H9 (cell line): ENCODE results near the gene WIPF1. TPM values are rescaled to one million over a fixed set of nuclear protein-coding genes. Genes with fewer than 3 reads are reported as not detected.

ENCODE experiments used
- DNase-seq: peaks from one replicate; pipeline ENCODE4 v3.0.0-alpha.2; 2017
- H2AFZ ChIP-seq: one replicate; pipeline ENCODE4 v1.6.1; 2013; ENCODE audit warnings: mild to moderate bottlenecking, low read length, control low read depth, moderate library complexity
- H2AK5ac ChIP-seq: 2 replicates; pipeline ENCODE4 v1.6.1; 2013; ENCODE audit warnings: low read length, control low read depth, mixed read lengths; ENCODE audit not compliant: insufficient read length
- H2BK120ac ChIP-seq: one replicate; pipeline ENCODE4 v1.6.1; 2013; ENCODE audit warnings: low read depth, mild to moderate bottlenecking, low read length, control low read depth, inconsistent platforms; ENCODE audit not compliant: poor library complexity, severe bottlenecking
- H2BK12ac ChIP-seq: 2 replicates; pipeline ENCODE4 v1.6.1; 2013; ENCODE audit warnings: low read length, control low read depth, mixed read lengths, low read depth; ENCODE audit not compliant: insufficient read length
- H2BK15ac ChIP-seq: 2 replicates; pipeline ENCODE4 v1.6.1; 2013; ENCODE audit warnings: low read depth, low read length, control low read depth
- H2BK20ac ChIP-seq: one replicate; pipeline ENCODE4 v1.6.1; 2013; ENCODE audit warnings: low read depth, mild to moderate bottlenecking, low read length, control low read depth, inconsistent platforms; ENCODE audit not compliant: poor library complexity, severe bottlenecking
- H2BK5ac ChIP-seq: 2 replicates; pipeline ENCODE4 v1.6.1; 2013; ENCODE audit warnings: low read length, control low read depth, mixed read lengths; ENCODE audit not compliant: insufficient read length
- H3K14ac ChIP-seq: 2 replicates; pipeline ENCODE4 v1.6.1; 2013; ENCODE audit warnings: low read length, control low read depth; ENCODE audit not compliant: insufficient read depth
- H3K18ac ChIP-seq: 2 replicates; pipeline ENCODE4 v1.6.1; 2013; ENCODE audit warnings: low read depth, mild to moderate bottlenecking, mixed read lengths, low read length, control low read depth; ENCODE audit not compliant: insufficient read length
- H3K23ac ChIP-seq: 2 replicates; pipeline ENCODE4 v1.6.1; 2013; ENCODE audit warnings: low read length, control low read depth, mixed read lengths, low read depth; ENCODE audit not compliant: insufficient read length
- H3K23me2 ChIP-seq: 2 replicates; pipeline ENCODE4 v1.6.1; 2013; ENCODE audit warnings: low read depth, mild to moderate bottlenecking, mixed read lengths, low read length, control low read depth; ENCODE audit not compliant: insufficient read length, poor library complexity, severe bottlenecking
- H3K27ac ChIP-seq: 2 replicates; pipeline ENCODE4 v1.5.1; 2013; ENCODE audit warnings: low read length, control low read depth, mixed read lengths, low read depth; ENCODE audit not compliant: insufficient read length
- H3K27me3 ChIP-seq: 2 replicates; pipeline ENCODE4 v1.6.1; 2013; ENCODE audit warnings: low read length, control low read depth, inconsistent platforms; ENCODE audit not compliant: insufficient read depth
- H3K4ac ChIP-seq: 2 replicates; pipeline ENCODE4 v1.6.1; 2013; ENCODE audit warnings: low read depth, mild to moderate bottlenecking, control low read depth, inconsistent platforms, low read length, moderate library complexity
- H3K4me1 ChIP-seq: 2 replicates; pipeline ENCODE4 v1.6.1; 2013; ENCODE audit warnings: low read length, control low read depth, inconsistent platforms; ENCODE audit not compliant: insufficient read depth
- H3K4me2 ChIP-seq: 2 replicates; pipeline ENCODE4 v1.6.1; 2013; ENCODE audit warnings: low read length, control low read depth, mixed read lengths; ENCODE audit not compliant: insufficient read length, insufficient read depth
- H3K56ac ChIP-seq: 2 replicates; pipeline ENCODE4 v1.6.1; 2013; ENCODE audit warnings: low read depth, mild to moderate bottlenecking, mixed read lengths, low read length, control low read depth; ENCODE audit not compliant: insufficient read length
- H3K79me1 ChIP-seq: 2 replicates; pipeline ENCODE4 v1.6.1; 2013; ENCODE audit warnings: low read depth, mild to moderate bottlenecking, moderate library complexity, low read length, control low read depth, inconsistent platforms; ENCODE audit not compliant: insufficient read depth, poor library complexity, severe bottlenecking
- H3K79me2 ChIP-seq: 2 replicates; pipeline ENCODE4 v1.6.1; 2013; ENCODE audit warnings: low read length, control low read depth, inconsistent platforms; ENCODE audit not compliant: insufficient read depth
- H3K9ac ChIP-seq: 2 replicates; pipeline ENCODE4 v1.6.1; 2013; ENCODE audit warnings: low read length, control low read depth, mixed read lengths; ENCODE audit not compliant: insufficient read length; ENCODE audit errors: extremely low read depth
- H3K9me3 ChIP-seq: one replicate; pipeline ENCODE4 v1.6.1; 2013; ENCODE audit warnings: low read depth, low read length, inconsistent platforms; ENCODE audit not compliant: control insufficient read depth
- H3T11ph ChIP-seq: one replicate; pipeline ENCODE4 v1.6.1; 2013; ENCODE audit warnings: mild to moderate bottlenecking, low read length, control low read depth, inconsistent platforms
- H4K20me1 ChIP-seq: one replicate; pipeline ENCODE4 v1.6.1; 2013; ENCODE audit not compliant: control insufficient read depth, insufficient read length, insufficient read depth
- H4K5ac ChIP-seq: 2 replicates; pipeline ENCODE4 v1.6.1; 2013; ENCODE audit warnings: low read depth, mild to moderate bottlenecking, mixed read lengths, low read length, control low read depth; ENCODE audit not compliant: insufficient read length
- H4K8ac ChIP-seq: replicated peaks from 2 replicates; pipeline ENCODE4 v1.6.1; 2013; ENCODE audit warnings: low read length, control low read depth, mixed read lengths, low read depth; ENCODE audit not compliant: insufficient read length
- H4K91ac ChIP-seq: 2 replicates; pipeline ENCODE4 v1.6.1; 2013; ENCODE audit warnings: low read depth, mild to moderate bottlenecking, moderate library complexity, mixed read lengths, low read length, control low read depth; ENCODE audit not compliant: insufficient read length
- H3K27ac Mint-ChIP-seq, 3 experiments: 2 replicates in 2 of 3; 3 replicates in 1 of 3; pipeline ENCODE4 v1.8.0; 2020 to 2021; ENCODE audit warnings: mixed read lengths in 3 of 3, mild to moderate bottlenecking in 1 of 3, moderate library complexity in 1 of 3
- H3K27me3 Mint-ChIP-seq: 2 replicates; pipeline ENCODE4 v1.8.0; 2021; ENCODE audit warnings: low read depth, mild to moderate bottlenecking, moderate library complexity, mixed read lengths
- H3K36me3 Mint-ChIP-seq, 3 experiments: 2 replicates in 2 of 3; 3 replicates in 1 of 3; pipeline ENCODE4 v1.8.0; 2020 to 2021; ENCODE audit warnings: low read depth in 3 of 3, mixed read lengths in 3 of 3; ENCODE audit not compliant: insufficient read depth in 1 of 3
- H3K4me1 Mint-ChIP-seq, 2 experiments: 2 replicates each; pipeline ENCODE4 v1.8.0; 2020; ENCODE audit warnings: mixed read lengths in 2 of 2
- H3K4me3 Mint-ChIP-seq, 2 experiments: 2 replicates in 1 of 2; 3 replicates in 1 of 2; pipeline ENCODE4 v1.8.0; 2020 to 2021; ENCODE audit warnings: mild to moderate bottlenecking in 2 of 2, mixed read lengths in 2 of 2, moderate library complexity in 1 of 2
- H3K9me3 Mint-ChIP-seq, 2 experiments: 2 replicates in 1 of 2; 3 replicates in 1 of 2; pipeline ENCODE4 v1.8.0; 2020; ENCODE audit warnings: mild to moderate bottlenecking in 2 of 2, mixed read lengths in 2 of 2, moderate library complexity in 1 of 2
- CTCF ChIP-seq: fragments of 200-600 bp; sonication (generic); conservative IDR thresholded peaks from 3 replicates; pipeline ENCODE4 v1.8.0; 2021; ENCODE audit warnings: antibody characterized with exemption, mild to moderate bottlenecking
- WGBS: extraction: QIAGEN DNeasy Blood & Tissue Kit; methylation state at CpG from one replicate; pipeline ENCODE4 v1.1.7; 2013; ENCODE audit warnings: missing lambda C conversion rate, low lambda C conversion rate, mixed read lengths; ENCODE audit not compliant: insufficient read length; ENCODE audit errors: extremely low coverage; 5-methylcytosine and 5-hydroxymethylcytosine counted together
- total RNA-seq: library from RNA; stranded (reverse); gene quantifications from 2 replicates; pipeline ENCODE4 v1.2.1, GENCODE V29; 2021

Gene WIPF1
- total RNA-seq, 1 experiment from 2014 or later: 5.1 TPM

GRCh38 chr2:174611006-174611405 is 13.4 kb upstream of the WIPF1 start:
- peaks cover 0 to 7% of the 10 kb centered on the region in 2 experiments; a peak in 1 of 4 replicates for H3K4me1 Mint-ChIP-seq
- no peaks in the 10 kb centered on the region for H3K36me3 Mint-ChIP-seq
- H3K9ac ChIP-seq: no peak overlapping the region
- no peak overlapping the region for H3K56ac ChIP-seq
- H3T11ph ChIP-seq: no peak overlapping the region
- H4K91ac ChIP-seq: no peak overlapping the region
- no peak overlapping the region for H2BK15ac ChIP-seq
- no peak overlapping the region for H3K18ac ChIP-seq
- no peak overlapping the region for H3K4me2 ChIP-seq
- TF ChIP-seq CTCF: no peak
- H3K9me3 Mint-ChIP-seq: no peaks in the 10 kb centered on the region
- H3K79me1 ChIP-seq: no peaks in the 10 kb centered on the region
- H3K27ac ChIP-seq: no peak overlapping the region
- H4K20me1 ChIP-seq: no peaks in the 10 kb centered on the region
- no peak for DNase-seq
- no peak overlapping the region for H3K4ac ChIP-seq
- no peak overlapping the region for H2BK120ac ChIP-seq
- H2BK20ac ChIP-seq: no peak overlapping the region
- H2AK5ac ChIP-seq: no peak overlapping the region
- no peaks in the 10 kb centered on the region for H3K23me2 ChIP-seq
- H3K27me3 Mint-ChIP-seq: no peaks in the 10 kb centered on the region; the same call in 1 of the 2 replicates
- H3K79me2 ChIP-seq: no peaks in the 10 kb centered on the region
- no CpG with 5 or more reads among the region's 4 CpGs for WGBS
- no peak overlapping the region for H2BK12ac ChIP-seq
- no peaks in the 10 kb centered on the region for H3K4me1 ChIP-seq
- H3K27me3 ChIP-seq: no peaks in the 10 kb centered on the region
- H2BK5ac ChIP-seq: no peak overlapping the region
- H3K4me3 Mint-ChIP-seq: no peak overlapping the region
- no peak overlapping the region for H3K23ac ChIP-seq
- H4K5ac ChIP-seq: no peak overlapping the region
- no peak overlapping the region for H4K8ac ChIP-seq
- no peak overlapping the region for H2AFZ ChIP-seq
- H3K27ac Mint-ChIP-seq: no peak overlapping the region
- no peak overlapping the region for H3K14ac ChIP-seq
- no peaks in the 10 kb centered on the region for H3K9me3 ChIP-seq
